Smooth muscle cell (in vitro differentiated cells): ENCODE data around the gene NUDT7. TPM values are rescaled to one million over a fixed set of nuclear protein-coding genes. Genes with fewer than 3 reads are reported as not detected.

Experiments used
- DNase-seq: peaks from one replicate; lab custom pipeline; 2025; ENCODE audit not compliant: unreplicated experiment; lab: John Stamatoyannopoulos, UW
- H2AFZ ChIP-seq: fragments of 200-600 bp; sonication (generic); 2 replicates; pipeline ENCODE4 v1.6.0; 2016; ENCODE audit warnings: antibody characterized with exemption, low read depth, mild to moderate bottlenecking
- H3F3A ChIP-seq: fragments of 200-600 bp; sonication (generic); 2 replicates; pipeline ENCODE4 v1.6.0; 2017; ENCODE audit warnings: antibody characterized with exemption, low read depth
- H3K27ac ChIP-seq: fragments of 200-600 bp; sonication (generic); 2 replicates; pipeline ENCODE4 v1.5.1; 2016; ENCODE audit warnings: low read depth, mild to moderate bottlenecking
- H3K27me3 ChIP-seq: fragments of 200-600 bp; sonication (generic); 2 replicates; pipeline ENCODE4 v1.6.1; 2016; ENCODE audit warnings: low read depth, mild to moderate bottlenecking
- H3K36me3 ChIP-seq: fragments of 200-600 bp; sonication (generic); 2 replicates; pipeline ENCODE4 v1.5.1; 2016; ENCODE audit warnings: low read depth
- H3K4me1 ChIP-seq: fragments of 200-600 bp; sonication (generic); 2 replicates; pipeline ENCODE4 v1.5.1; 2016; ENCODE audit warnings: low read depth
- H3K4me2 ChIP-seq: fragments of 200-600 bp; sonication (generic); 2 replicates; pipeline ENCODE4 v1.6.0; 2016; ENCODE audit warnings: mild to moderate bottlenecking
- H3K4me3 ChIP-seq: fragments of 200-600 bp; sonication (generic); 2 replicates; pipeline ENCODE4 v1.5.1; 2016; ENCODE audit warnings: mild to moderate bottlenecking
- H3K79me2 ChIP-seq: fragments of 200-600 bp; sonication (generic); 2 replicates; pipeline ENCODE4 v1.6.0; 2016; ENCODE audit warnings: low read depth, mild to moderate bottlenecking
- H3K9ac ChIP-seq: fragments of 200-600 bp; sonication (generic); 2 replicates; pipeline ENCODE4 v1.6.0; 2016; ENCODE audit warnings: low read depth
- H3K9me3 ChIP-seq: fragments of 200-600 bp; sonication (generic); replicated peaks from 2 replicates; pipeline ENCODE4 v1.5.1; 2016; ENCODE audit warnings: low read depth
- H4K20me1 ChIP-seq: fragments of 200-600 bp; sonication (generic); 2 replicates; pipeline ENCODE4 v1.6.0; 2016; ENCODE audit warnings: low read depth
- CTCF ChIP-seq: fragments of 200-600 bp; sonication (generic); IDR thresholded peaks from 2 replicates; pipeline ENCODE4 v1.5.1; 2017; ENCODE audit warnings: borderline replicate concordance, mild to moderate bottlenecking, antibody characterized with exemption; ENCODE audit not compliant: insufficient read depth, poor library complexity, severe bottlenecking
- WGBS: methylation state at CpG from one replicate; pipeline ENCODE4 v1.1.7; 2016; ENCODE audit warnings: low lambda C conversion rate; 5-methylcytosine and 5-hydroxymethylcytosine counted together
- polyA plus RNA-seq: library from polyadenylated mRNA; unstranded; fragments of >200 nt; fragmentation: Nextera tagmentation; extraction: Ambion mirVana; gene quantifications from 2 replicates; pipeline ENCODE4 v1.2.1, GENCODE V29; 2016
- total RNA-seq: library from RNA; depleted of rRNA; stranded (reverse); fragments of >200 nt; gene quantifications from 2 replicates; pipeline ENCODE4 v1.2.3, GENCODE V29; 2014

Gene NUDT7
- total and polyA plus RNA-seq, 2 experiments from 2014 or later = 2.8 to 4.6 TPM

GRCh38 chr16:77700846-77701245 lies 21.5 kb upstream of the NUDT7 start:
- TF ChIP-seq CTCF = no peak
- 100% methylated on average over 1 of the region's 1 CpG for WGBS

GRCh38 chr16:77705351-77705750 lies 17.0 kb upstream of the NUDT7 start:
- Histone ChIP-seq H3F3A (no peaks in the 10 kb centered on the region), H3K27me3 (peaks cover 5% of the 10 kb centered on the region), H3K4me2 (no peak overlapping the region), H3K4me1 (no peaks in the 10 kb centered on the region), H3K27ac (no peak overlapping the region), H3K9ac (no peak overlapping the region), H3K79me2 (no peaks in the 10 kb centered on the region), H4K20me1 (no peaks in the 10 kb centered on the region), H2AFZ (no peak overlapping the region), H3K9me3 (no peaks in the 10 kb centered on the region), H3K36me3 (no peaks in the 10 kb centered on the region), H3K4me3 (no peak overlapping the region)
- TF ChIP-seq CTCF = no peak
- 94% methylated on average over 4 of the region's 4 CpGs for WGBS
- DNase-seq = no peak

More at GRCh38 chr16:77700846-77701245, 21.5 kb upstream of the NUDT7 start:
- Histone ChIP-seq H3K36me3 (no peaks in the 10 kb centered on the region), H3K4me3 (no peak overlapping the region), H3K79me2 (no peaks in the 10 kb centered on the region), H3K9ac (no peak overlapping the region), H2AFZ (no peak overlapping the region), H3F3A (no peaks in the 10 kb centered on the region), H3K27ac (no peak overlapping the region), H4K20me1 (no peaks in the 10 kb centered on the region), H3K4me2 (no peak overlapping the region), H3K4me1 (no peaks in the 10 kb centered on the region), H3K27me3 (no peaks in the 10 kb centered on the region), H3K9me3 (no peaks in the 10 kb centered on the region)
- no peak for DNase-seq

GRCh38 chr16:77711179-77711578 lies 11.1 kb upstream of the NUDT7 start:
- no peak overlapping the region for H3K4me2 ChIP-seq
- DNase-seq = no peak
- H3K9me3 ChIP-seq = no peaks in the 10 kb centered on the region
- H3F3A ChIP-seq = no peaks in the 10 kb centered on the region
- H3K27ac ChIP-seq = no peak overlapping the region
- H2AFZ ChIP-seq = no peak overlapping the region
- no peaks in the 10 kb centered on the region for H3K4me1 ChIP-seq
- no peaks in the 10 kb centered on the region for H3K36me3 ChIP-seq
- no peak overlapping the region for H3K4me3 ChIP-seq
- H3K27me3 ChIP-seq = peaks cover 5% of the 10 kb centered on the region
- no peak for TF ChIP-seq CTCF
- no peak overlapping the region for H3K9ac ChIP-seq
- H3K79me2 ChIP-seq = no peaks in the 10 kb centered on the region
- 100% methylated on average over 1 of the region's 1 CpG for WGBS
- no peaks in the 10 kb centered on the region for H4K20me1 ChIP-seq

GRCh38 chr16:77711775-77712174 lies 10.5 kb upstream of the NUDT7 start:
- Histone ChIP-seq H3K79me2 (no peaks in the 10 kb centered on the region), H3K9me3 (no peaks in the 10 kb centered on the region), H3K36me3 (no peaks in the 10 kb centered on the region), H3F3A (no peaks in the 10 kb centered on the region), H3K9ac (no peak overlapping the region), H4K20me1 (no peaks in the 10 kb centered on the region), H3K4me2 (peak overlapping the region; percentile 45), H3K27me3 (peaks cover 5% of the 10 kb centered on the region), H2AFZ (no peak overlapping the region), H3K4me1 (no peaks in the 10 kb centered on the region), H3K4me3 (no peak overlapping the region), H3K27ac (no peak overlapping the region)
- no peak for DNase-seq
- 27% methylated on average over 5 of the region's 5 CpGs for WGBS
- no peak for TF ChIP-seq CTCF
